CD4-positive, alpha-beta T cell (primary cell): ENCODE results near the gene ADIPOR2. TPM values are rescaled to one million over a fixed set of nuclear protein-coding genes. Genes with fewer than 3 reads are reported as not detected.

Experiments used
- ATAC-seq: fragments of 200-7000 bp; cut with Tn5 transposase; one replicate; pipeline ENCODE4 v1.10.0; 2022; ENCODE audit warnings: mild to moderate bottlenecking; ENCODE audit not compliant: poor library complexity
- CTCF ChIA-PET: fragments of 350-600 bp; sonication (Branson Sonifier 250); formaldehyde crosslinking; loops from one replicate; lab custom pipeline; 2021; ENCODE audit warnings: antibody characterized with exemption, inconsistent platforms; lab: Charles Lee
- POLR2A ChIA-PET: fragments of 350-600 bp; sonication (Branson Sonifier 250); formaldehyde crosslinking; loops from one replicate; lab custom pipeline; 2021; ENCODE audit warnings: antibody characterized with exemption, inconsistent platforms; lab: Charles Lee
- DNase-seq, 14 experiments: peaks; one replicate each; pipeline ENCODE4 v3.0.0-alpha.2; 2013 to 2020; ENCODE audit warnings: mixed read lengths in 2 of 14
- H3K27ac ChIP-seq, 2 donors: one replicate each; pipeline versions ENCODE4 v1.5.1 to v1.7.0; 2013; ENCODE audit warnings: low read length in 2 of 2, low read depth in 1 of 2, mild to moderate bottlenecking in 1 of 2
- H3K27me3 ChIP-seq, 2 experiments: 1 replicate in 1 of 2; 2 replicates in 1 of 2; pipeline versions ENCODE4 v1.6.1 to v1.7.0; 2013; ENCODE audit warnings: low read length in 2 of 2, control low read depth in 1 of 2, mild to moderate bottlenecking in 1 of 2, moderate library complexity in 1 of 2; ENCODE audit not compliant: insufficient read depth in 2 of 2, control insufficient read depth in 1 of 2
- H3K36me3 ChIP-seq: one replicate; pipeline ENCODE4 v1.6.1; 2013; ENCODE audit warnings: low read length, control low read depth; ENCODE audit not compliant: insufficient read depth
- H3K4me1 ChIP-seq: one replicate; pipeline ENCODE4 v1.6.1; 2013; ENCODE audit warnings: low read length, control low read depth; ENCODE audit not compliant: insufficient read depth
- H3K4me3 ChIP-seq: one replicate; pipeline ENCODE4 v1.5.1; 2013; ENCODE audit warnings: mild to moderate bottlenecking, low read length, moderate library complexity
- H3K9me3 ChIP-seq, 2 experiments: 1 replicate in 1 of 2; 2 replicates in 1 of 2; pipeline versions ENCODE4 v1.6.1 to v1.7.0; 2013; ENCODE audit warnings: low read length in 2 of 2, mild to moderate bottlenecking in 2 of 2, control low read depth in 1 of 2, moderate library complexity in 1 of 2; ENCODE audit not compliant: control insufficient read depth in 1 of 2, insufficient read depth in 1 of 2
- H3K27ac Mint-ChIP-seq: one replicate; pipeline ENCODE4 v1.8.0; 2020; ENCODE audit warnings: mixed read lengths
- H3K27me3 Mint-ChIP-seq: one replicate; pipeline ENCODE4 v1.8.0; 2021; ENCODE audit warnings: mixed read lengths
- H3K36me3 Mint-ChIP-seq: one replicate; pipeline ENCODE4 v1.8.0; 2021; ENCODE audit warnings: low read depth, mixed read lengths
- H3K4me1 Mint-ChIP-seq: one replicate; pipeline ENCODE4 v1.8.0; 2021; ENCODE audit warnings: low read depth, mixed read lengths
- H3K4me3 Mint-ChIP-seq: one replicate; pipeline ENCODE4 v1.8.0; 2020; ENCODE audit warnings: mild to moderate bottlenecking, mixed read lengths
- H3K9me3 Mint-ChIP-seq: one replicate; pipeline ENCODE4 v1.8.0; 2020; ENCODE audit warnings: mixed read lengths
- CTCF ChIP-seq: fragments of 200-600 bp; IDR thresholded peaks from one replicate; pipeline ENCODE4 v1.8.0; 2022; ENCODE audit warnings: antibody characterized with exemption, mild to moderate bottlenecking
- intact Hi-C, 2 experiments: fragments of 100-400 bp; cut with DNase I in 1 of 2; cut with micrococcal nuclease in 1 of 2; formaldehyde crosslinking; loops; one replicate each; pipeline versions ENCODE4 v1.15.1 to v1.9.0; 2023 to 2025; cut with DNase I, micrococcal nuclease
- total RNA-seq, 174 experiments: library from RNA in 2 of 174; stranded (reverse) in 2 of 174; gene quantifications; one replicate each; pipeline ENCODE4 v1.2.3 and lab custom pipeline; 2021 to 2026

The ADIPOR2 gene
- total RNA-seq, 2 experiments from 2014 or later: 12.5 to 12.6 TPM

DNA sequence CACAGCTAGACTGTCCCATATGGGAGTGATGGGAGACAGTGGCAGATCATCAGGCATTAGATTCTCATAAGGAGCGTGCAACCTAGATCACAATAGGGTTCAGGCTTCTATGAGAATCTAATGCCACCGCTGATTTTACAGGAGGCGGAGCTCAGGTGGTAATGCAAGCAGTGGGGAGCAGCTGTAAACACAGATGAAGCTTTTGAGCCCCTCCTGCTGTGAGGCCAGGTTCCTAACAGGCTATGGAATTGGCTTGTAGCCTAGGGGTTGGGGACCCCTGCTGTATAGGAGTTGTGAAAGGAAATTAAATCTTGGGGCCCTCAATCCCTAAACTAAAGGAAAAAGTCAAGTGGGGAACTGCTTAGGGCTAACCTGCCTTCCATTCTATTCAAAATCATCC, 29.6 kb downstream of the ADIPOR2 start:
- Mint-ChIP-seq H3K4me3 (no peak overlapping the region), H3K36me3 (peaks cover 23% of the 10 kb centered on the region), H3K27ac (no peak overlapping the region), H3K27me3 (no peaks in the 10 kb centered on the region), H3K4me1 (peaks cover 61% of the 10 kb centered on the region), H3K9me3 (no peaks in the 10 kb centered on the region)
- Histone ChIP-seq H3K4me1 (no peaks in the 10 kb centered on the region), H3K27me3 (no peaks in the 10 kb centered on the region), H3K4me3 (no peak overlapping the region), H3K9me3 (peaks cover 0 to 2% of the 10 kb centered on the region in 2 experiments), H3K36me3 (peaks cover 6% of the 10 kb centered on the region), H3K27ac (no peak overlapping the region)
- TF ChIP-seq CTCF: no peak
- intact Hi-C loops: loop anchor here in 1 of 2 experiments (5.0 kb wide), 1 partner anchor 42 kb away; no protein-coding TSS in a partner anchor
- ATAC-seq (no peak), DNase-seq (no peak)
- ChIA-PET CTCF (no interaction called here), POLR2A (no interaction called here)

DNA sequence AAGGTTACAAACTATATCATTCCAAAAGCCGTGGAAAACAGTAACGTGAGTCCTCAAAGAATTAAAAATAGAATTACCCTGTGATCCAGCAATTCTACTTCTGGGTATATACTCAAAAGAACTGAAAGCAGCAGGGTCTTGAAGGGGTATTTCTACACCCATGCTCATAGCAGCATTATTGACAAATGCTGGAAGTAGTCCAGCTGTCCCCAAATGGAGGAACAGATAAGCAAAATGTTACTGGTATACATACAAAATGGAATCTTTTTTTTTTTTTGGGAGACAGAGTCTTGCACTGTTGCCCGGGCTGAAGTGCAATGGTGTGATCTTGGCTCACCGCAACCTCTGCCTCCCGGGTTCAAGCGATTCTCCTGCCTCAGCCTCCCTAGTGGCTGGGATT, 32.9 kb downstream of the ADIPOR2 start:
- no peak overlapping the region for H3K4me3 Mint-ChIP-seq
- H3K9me3 Mint-ChIP-seq: no peaks in the 10 kb centered on the region
- H3K27ac Mint-ChIP-seq: no peak overlapping the region

GRCh38 chr12:1724250-1724649, 33.4 kb downstream of the ADIPOR2 start:
- no peak overlapping the region for H3K27ac Mint-ChIP-seq

More for the DNA sequence above, 32.9 kb downstream of the ADIPOR2 start:
- no peak for DNase-seq
- no peak for TF ChIP-seq CTCF
- CTCF ChIA-PET: interaction anchor here (1.2 kb wide), 1 partner anchor 71 kb away, joined by 3 read pairs; no protein-coding TSS in a partner anchor
- intact Hi-C loops: loop anchor here in 1 of 2 experiments (5.0 kb wide), 1 partner anchor 39 kb away; no protein-coding TSS in a partner anchor
- Mint-ChIP-seq H3K4me1 (peaks cover 53% of the 10 kb centered on the region), H3K36me3 (peaks cover 25% of the 10 kb centered on the region), H3K27me3 (no peaks in the 10 kb centered on the region)
- H3K4me3 ChIP-seq: no peak overlapping the region
- H3K4me1 ChIP-seq: no peaks in the 10 kb centered on the region
- POLR2A ChIA-PET: no interaction called here
- H3K36me3 ChIP-seq: peaks cover 9% of the 10 kb centered on the region
- no peaks in the 10 kb centered on the region for H3K9me3 ChIP-seq
- ATAC-seq: no peak
- no peaks in the 10 kb centered on the region for H3K27me3 ChIP-seq
- no peak overlapping the region for H3K27ac ChIP-seq

More at GRCh38 chr12:1724250-1724649, 33.4 kb downstream of the ADIPOR2 start:
- Histone ChIP-seq H3K9me3 (no peaks in the 10 kb centered on the region), H3K4me3 (no peak overlapping the region), H3K27me3 (no peaks in the 10 kb centered on the region), H3K4me1 (no peaks in the 10 kb centered on the region), H3K27ac (no peak overlapping the region), H3K36me3 (peaks cover 9% of the 10 kb centered on the region)
- H3K36me3 Mint-ChIP-seq: peaks cover 25% of the 10 kb centered on the region
- no peak overlapping the region for H3K4me3 Mint-ChIP-seq
- no peak for TF ChIP-seq CTCF
- ChIA-PET POLR2A (no interaction called here), CTCF (no interaction called here)
- DNase-seq (no peak), ATAC-seq (no peak)
- no peaks in the 10 kb centered on the region for H3K27me3 Mint-ChIP-seq
- peaks cover 50% of the 10 kb centered on the region for H3K4me1 Mint-ChIP-seq
- intact Hi-C loops: loop anchor here in 1 of 2 experiments (5.0 kb wide), 1 partner anchor 38 kb away; no protein-coding TSS in a partner anchor
- no peaks in the 10 kb centered on the region for H3K9me3 Mint-ChIP-seq
